Measurements from ENCODE around the gene THRB. TPM values are rescaled to one million over a fixed set of nuclear protein-coding genes. Genes with fewer than 3 reads are reported as not detected.
A peak's percentile ranks its signal among the peaks of the same experiment; 100 is the strongest.

The THRB gene
- total and polyA plus RNA-seq, 2 experiments from 2014 or later, result 3.3 to 5.1 TPM

GRCh38 chr3:24503616-24504113 is 9.0 kb upstream of the THRB start:
- H3K9ac ChIP-seq, result no peak overlapping the region
- no peak for TF ChIP-seq EZH2phosphoT487 (IDR thresholded peaks at IDR 0.05; ENCODE audit: insufficient read depth, low read depth)
- H3K4me1 ChIP-seq (ENCODE audit: insufficient read depth), result peaks cover 25% of the 10 kb centered on the region
- H3K27ac ChIP-seq, result no peak overlapping the region
- in situ Hi-C loops (cut with MboI), result no loop called here
- WGBS, 2 experiments (ENCODE audit: low coverage in 1 of 2, low lambda C conversion rate in 2 of 2, missing lambda C conversion rate in 2 of 2), result 93 to 97% methylated on average over 3 of the region's 3 CpGs
- H3K36me3 ChIP-seq (ENCODE audit: low read depth), result no peaks in the 10 kb centered on the region
- H3F3A ChIP-seq (ENCODE audit: insufficient read depth), result peaks cover 22% of the 10 kb centered on the region
- no peak overlapping the region for H2AFZ ChIP-seq
- H3K27me3 ChIP-seq (replicated peaks; ENCODE audit: insufficient read depth), result no peaks in the 10 kb centered on the region
- no peaks in the 10 kb centered on the region for H3K9me3 ChIP-seq (ENCODE audit: low read depth)
- H3K4me3 ChIP-seq, result no peak overlapping the region
- no peak for DNase-seq
- H3K4me2 ChIP-seq (ENCODE audit: unreplicated experiment), result no peak overlapping the region
- H4K20me1 ChIP-seq (ENCODE audit: insufficient read depth), result no peaks in the 10 kb centered on the region
- no peaks in the 10 kb centered on the region for H3K9me2 ChIP-seq (ENCODE audit: insufficient read depth)
- no peaks in the 10 kb centered on the region for H3K79me2 ChIP-seq (ENCODE audit: insufficient read depth)

- in situ Hi-C loops (cut with MboI), result no loop called here
- peak; percentile 56 for DNase-seq
- 29 to 33% methylated on average over 1 of the region's 1 CpG for WGBS, 2 experiments (ENCODE audit: low coverage in 1 of 2, low lambda C conversion rate in 2 of 2, missing lambda C conversion rate in 2 of 2)
Observed at GRCh38 chr3:24502690-24503089, 8.0 kb upstream of the THRB start.

GRCh38 chr3:24500806-24501205 is 6.2 kb upstream of the THRB start:
- Histone ChIP-seq H3K36me3 (ENCODE audit: low read depth) (no peaks in the 10 kb centered on the region), H3K27ac (no peak overlapping the region), H3F3A (ENCODE audit: insufficient read depth) (peaks cover 14% of the 10 kb centered on the region; the same call in 1 of the 2 replicates), H3K4me2 (ENCODE audit: unreplicated experiment) (no peak overlapping the region), H2AFZ (no peak overlapping the region), H3K9ac (no peak overlapping the region), H3K79me2 (ENCODE audit: insufficient read depth) (no peaks in the 10 kb centered on the region), H3K4me3 (no peak overlapping the region), H3K9me2 (ENCODE audit: insufficient read depth) (no peaks in the 10 kb centered on the region), H3K9me3 (ENCODE audit: low read depth) (no peaks in the 10 kb centered on the region), H3K27me3 (replicated peaks; ENCODE audit: insufficient read depth) (no peaks in the 10 kb centered on the region), H3K4me1 (ENCODE audit: insufficient read depth) (peaks cover 9% of the 10 kb centered on the region; the same call in 1 of the 2 replicates), H4K20me1 (ENCODE audit: insufficient read depth) (no peaks in the 10 kb centered on the region)
- 94 to 100% methylated on average over 1 of the region's 1 CpG for WGBS, 2 experiments (ENCODE audit: low coverage in 1 of 2, low lambda C conversion rate in 2 of 2, missing lambda C conversion rate in 2 of 2)
- DNase-seq, result peak; percentile 31
- no peak for TF ChIP-seq EZH2 (IDR thresholded peaks at IDR 0.05; ENCODE audit: insufficient read depth, poor library complexity, severe bottlenecking)
- TF ChIP-seq EZH2phosphoT487 (IDR thresholded peaks at IDR 0.05; ENCODE audit: insufficient read depth, low read depth), result no peak
- in situ Hi-C loops (cut with MboI), result no loop called here

More at GRCh38 chr3:24502690-24503089, 8.0 kb upstream of the THRB start:
- Histone ChIP-seq H3K9me2 (ENCODE audit: insufficient read depth) (no peaks in the 10 kb centered on the region), H3K9ac (no peak overlapping the region), H3K4me2 (ENCODE audit: unreplicated experiment) (no peak overlapping the region), H4K20me1 (ENCODE audit: insufficient read depth) (no peaks in the 10 kb centered on the region), H3K9me3 (ENCODE audit: low read depth) (no peaks in the 10 kb centered on the region), H3K4me1 (ENCODE audit: insufficient read depth) (peaks cover 16% of the 10 kb centered on the region), H3F3A (ENCODE audit: insufficient read depth) (peaks cover 14% of the 10 kb centered on the region), H3K36me3 (ENCODE audit: low read depth) (no peaks in the 10 kb centered on the region), H3K27ac (no peak overlapping the region), H3K4me3 (no peak overlapping the region), H2AFZ (no peak overlapping the region), H3K27me3 (replicated peaks; ENCODE audit: insufficient read depth) (no peaks in the 10 kb centered on the region), H3K79me2 (ENCODE audit: insufficient read depth) (no peaks in the 10 kb centered on the region)
- TF ChIP-seq EZH2 (IDR thresholded peaks at IDR 0.05; ENCODE audit: insufficient read depth, poor library complexity, severe bottlenecking) (no peak), EZH2phosphoT487 (IDR thresholded peaks at IDR 0.05; ENCODE audit: insufficient read depth, low read depth) (no peak)

- H2AFZ ChIP-seq, result no peak overlapping the region
- 53 to 55% methylated on average over 3 of the region's 3 CpGs for WGBS, 2 experiments (ENCODE audit: low coverage in 1 of 2, low lambda C conversion rate in 2 of 2, missing lambda C conversion rate in 2 of 2)
- no peak overlapping the region for H3K9ac ChIP-seq
- H3K9me3 ChIP-seq (ENCODE audit: low read depth), result no peaks in the 10 kb centered on the region
- H3K79me2 ChIP-seq (ENCODE audit: insufficient read depth), result no peaks in the 10 kb centered on the region
- no peak overlapping the region for H3K27ac ChIP-seq
- no peak overlapping the region for H3K4me2 ChIP-seq (ENCODE audit: unreplicated experiment)
- TF ChIP-seq EZH2 (IDR thresholded peaks at IDR 0.05; ENCODE audit: insufficient read depth, poor library complexity, severe bottlenecking) (no peak), EZH2phosphoT487 (IDR thresholded peaks at IDR 0.05; ENCODE audit: insufficient read depth, low read depth) (no peak)
- no peaks in the 10 kb centered on the region for H3K36me3 ChIP-seq (ENCODE audit: low read depth)
- DNase-seq, result no peak
- in situ Hi-C loops (cut with MboI), result no loop called here
- no peaks in the 10 kb centered on the region for H3K27me3 ChIP-seq (replicated peaks; ENCODE audit: insufficient read depth)
- no peaks in the 10 kb centered on the region for H4K20me1 ChIP-seq (ENCODE audit: insufficient read depth)
- peaks cover 15% of the 10 kb centered on the region; the same call in 1 of the 2 replicates for H3F3A ChIP-seq (ENCODE audit: insufficient read depth)
- peaks cover 9% of the 10 kb centered on the region; the same call in 1 of the 2 replicates for H3K4me1 ChIP-seq (ENCODE audit: insufficient read depth)
- no peak overlapping the region for H3K4me3 ChIP-seq
- no peaks in the 10 kb centered on the region for H3K9me2 ChIP-seq (ENCODE audit: insufficient read depth)
Observed at GRCh38 chr3:24499991-24500390, 5.3 kb upstream of the THRB start.

GRCh38 chr3:24498796-24499195 is 4.1 kb upstream of the THRB start:
- H2AFZ ChIP-seq, result no peak overlapping the region
- in situ Hi-C loops (cut with MboI), result no loop called here
- no peak overlapping the region for H3K4me2 ChIP-seq (ENCODE audit: unreplicated experiment)
- H3K9ac ChIP-seq, result no peak overlapping the region
- no peaks in the 10 kb centered on the region for H3K79me2 ChIP-seq (ENCODE audit: insufficient read depth)
- no peaks in the 10 kb centered on the region for H3K36me3 ChIP-seq (ENCODE audit: low read depth)
- H3K4me1 ChIP-seq (ENCODE audit: insufficient read depth), result peaks cover 10% of the 10 kb centered on the region; the same call in 1 of the 2 replicates
- H4K20me1 ChIP-seq (ENCODE audit: insufficient read depth), result no peaks in the 10 kb centered on the region
- H3K27ac ChIP-seq, result no peak overlapping the region
- H3F3A ChIP-seq (ENCODE audit: insufficient read depth), result peaks cover 15% of the 10 kb centered on the region; the same call in 1 of the 2 replicates
- no peaks in the 10 kb centered on the region for H3K9me3 ChIP-seq (ENCODE audit: low read depth)
- H3K9me2 ChIP-seq (ENCODE audit: insufficient read depth), result no peaks in the 10 kb centered on the region
- no peak for DNase-seq
- 58 to 63% methylated on average over 2 of the region's 2 CpGs for WGBS, 2 experiments (ENCODE audit: low coverage in 1 of 2, low lambda C conversion rate in 2 of 2, missing lambda C conversion rate in 2 of 2)
- H3K4me3 ChIP-seq, result no peak overlapping the region
- H3K27me3 ChIP-seq (replicated peaks; ENCODE audit: insufficient read depth), result no peaks in the 10 kb centered on the region
- no peak for TF ChIP-seq EZH2 (IDR thresholded peaks at IDR 0.05; ENCODE audit: insufficient read depth, poor library complexity, severe bottlenecking)
- TF ChIP-seq EZH2phosphoT487 (IDR thresholded peaks at IDR 0.05; ENCODE audit: insufficient read depth, low read depth), result no peak

All from GM23248 (cell line).